WERI-Rb-1 (cell line): Measurements from ENCODE around the gene SCFD2.

Source experiments
- DNase-seq: peaks from one replicate; pipeline ENCODE4 v3.0.0-alpha.2; 2020
- H3K27ac ChIP-seq: fragments of 250-450 bp; sonication (Bioruptor Pico); 2 replicates; pipeline ENCODE4 v1.5.1; 2020; ENCODE audit warnings: mild to moderate bottlenecking, moderate library complexity
- H3K27me3 ChIP-seq: fragments of 250-450 bp; sonication (Bioruptor Pico); 2 replicates; pipeline ENCODE4 v1.5.1; 2021; ENCODE audit warnings: mild to moderate bottlenecking, low read depth, moderate library complexity; ENCODE audit not compliant: insufficient read depth, severe bottlenecking
- H3K36me3 ChIP-seq: fragments of 250-450 bp; sonication (Bioruptor Pico); 2 replicates; pipeline ENCODE4 v1.5.1; 2020; ENCODE audit warnings: mild to moderate bottlenecking, moderate library complexity
- H3K4me3 ChIP-seq: 2 replicates; pipeline ENCODE4 v1.5.1; 2011; ENCODE audit warnings: low read depth, mild to moderate bottlenecking, control low read depth, low read length
- H3K9me3 ChIP-seq: fragments of 250-450 bp; sonication (Bioruptor Pico); 2 replicates; pipeline ENCODE4 v1.5.1; 2021; ENCODE audit warnings: mild to moderate bottlenecking, moderate library complexity; ENCODE audit not compliant: severe bottlenecking
- TF ChIP-seq, protein P1 (sequence below): IDR thresholded peaks from 2 replicates; pipeline ENCODE4 v1.5.1; 2011; ENCODE audit warnings: low read depth, mild to moderate bottlenecking, control low read depth, inconsistent platforms, low read length

Gene SCFD2

GRCh38 chr4:52956691-52957090 lies 409.2 kb downstream of the SCFD2 start:
- H3K27ac ChIP-seq: no peak overlapping the region
- no peaks in the 10 kb centered on the region; the same call in 1 of the 2 replicates for H3K36me3 ChIP-seq
- no peak overlapping the region for H3K4me3 ChIP-seq
- DNase-seq: no peak
- H3K27me3 ChIP-seq: no peaks in the 10 kb centered on the region
- TF ChIP-seq, protein P1, sequence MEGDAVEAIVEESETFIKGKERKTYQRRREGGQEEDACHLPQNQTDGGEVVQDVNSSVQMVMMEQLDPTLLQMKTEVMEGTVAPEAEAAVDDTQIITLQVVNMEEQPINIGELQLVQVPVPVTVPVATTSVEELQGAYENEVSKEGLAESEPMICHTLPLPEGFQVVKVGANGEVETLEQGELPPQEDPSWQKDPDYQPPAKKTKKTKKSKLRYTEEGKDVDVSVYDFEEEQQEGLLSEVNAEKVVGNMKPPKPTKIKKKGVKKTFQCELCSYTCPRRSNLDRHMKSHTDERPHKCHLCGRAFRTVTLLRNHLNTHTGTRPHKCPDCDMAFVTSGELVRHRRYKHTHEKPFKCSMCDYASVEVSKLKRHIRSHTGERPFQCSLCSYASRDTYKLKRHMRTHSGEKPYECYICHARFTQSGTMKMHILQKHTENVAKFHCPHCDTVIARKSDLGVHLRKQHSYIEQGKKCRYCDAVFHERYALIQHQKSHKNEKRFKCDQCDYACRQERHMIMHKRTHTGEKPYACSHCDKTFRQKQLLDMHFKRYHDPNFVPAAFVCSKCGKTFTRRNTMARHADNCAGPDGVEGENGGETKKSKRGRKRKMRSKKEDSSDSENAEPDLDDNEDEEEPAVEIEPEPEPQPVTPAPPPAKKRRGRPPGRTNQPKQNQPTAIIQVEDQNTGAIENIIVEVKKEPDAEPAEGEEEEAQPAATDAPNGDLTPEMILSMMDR: no peak
- H3K9me3 ChIP-seq: no peaks in the 10 kb centered on the region

- Histone ChIP-seq H3K36me3 (no peaks in the 10 kb centered on the region), H3K4me3 (no peak overlapping the region), H3K27ac (no peak overlapping the region), H3K27me3 (no peaks in the 10 kb centered on the region), H3K9me3 (no peaks in the 10 kb centered on the region)
- no peak for DNase-seq
- TF ChIP-seq, protein P1: no peak
These were observed 411.2 kb downstream of the SCFD2 start for GRCh38 chr4:52954560-52955170.

DNA sequence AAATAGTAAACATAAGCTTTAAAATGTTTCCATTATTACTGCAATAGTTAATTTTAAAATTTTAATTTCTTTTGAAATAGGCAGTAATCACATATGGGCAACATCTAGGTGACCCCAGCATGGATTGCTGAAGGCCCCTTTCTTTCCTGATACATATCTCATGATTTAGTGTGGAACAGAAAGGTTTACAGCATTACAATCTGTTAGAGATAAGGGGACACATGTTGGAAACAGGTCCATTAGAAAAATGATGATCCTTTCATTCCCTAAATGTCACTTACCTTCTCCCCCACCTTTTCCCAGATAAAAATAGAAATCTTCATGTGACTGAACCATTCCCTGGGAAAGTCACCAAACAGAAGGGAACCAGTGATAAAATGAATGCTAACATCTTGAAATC lies 413.3 kb downstream of the SCFD2 start:
- no peak for DNase-seq
- H3K9me3 ChIP-seq: no peaks in the 10 kb centered on the region
- H3K27me3 ChIP-seq: no peaks in the 10 kb centered on the region
- no peak overlapping the region for H3K27ac ChIP-seq
- TF ChIP-seq, protein P1: no peak
- no peak overlapping the region for H3K4me3 ChIP-seq
- no peaks in the 10 kb centered on the region for H3K36me3 ChIP-seq

DNA sequence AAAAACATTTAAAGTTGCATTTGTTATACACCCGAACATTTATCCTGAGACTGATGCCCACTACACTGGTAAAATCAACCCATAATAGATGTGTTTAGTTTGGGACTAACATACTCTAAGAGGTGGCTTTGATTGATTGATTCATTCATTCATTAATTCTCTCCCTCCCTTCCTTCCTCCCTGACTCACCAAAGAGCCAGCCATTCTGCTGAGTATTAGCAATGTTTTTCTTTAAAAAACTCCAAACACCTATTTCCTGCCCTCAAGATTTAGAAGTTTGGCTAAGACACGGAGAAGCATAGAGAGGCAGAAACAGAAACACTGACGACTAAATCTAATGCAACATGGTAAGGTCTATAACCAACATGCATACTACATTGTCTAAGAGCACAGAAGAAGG lies 414.8 kb downstream of the SCFD2 start:
- H3K4me3 ChIP-seq: no peak overlapping the region
- no peak for DNase-seq
- no peaks in the 10 kb centered on the region for H3K9me3 ChIP-seq
- H3K27me3 ChIP-seq: no peaks in the 10 kb centered on the region
- TF ChIP-seq, protein P1: no peak
- H3K27ac ChIP-seq: no peak overlapping the region
- no peaks in the 10 kb centered on the region for H3K36me3 ChIP-seq

DNA sequence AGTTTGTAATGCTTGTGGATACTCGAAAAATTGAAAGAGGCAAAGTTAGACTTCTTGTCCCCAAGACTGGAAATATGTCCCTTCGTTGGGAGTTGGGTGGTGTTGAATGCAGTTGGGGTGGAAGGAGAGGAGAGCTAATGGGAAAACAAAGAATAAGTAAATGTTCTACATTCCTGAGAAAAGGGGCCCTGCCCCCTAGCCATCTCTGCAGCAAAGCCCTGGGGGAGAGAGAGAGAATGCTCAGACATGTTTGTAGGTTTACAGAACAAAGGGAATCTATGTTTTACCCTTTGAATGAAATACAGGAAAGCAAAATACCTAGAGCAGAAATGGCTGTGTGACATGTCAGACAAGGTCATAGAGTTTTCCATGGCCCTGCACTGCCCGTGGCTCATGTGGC lies 415.6 kb downstream of the SCFD2 start:
- Histone ChIP-seq H3K27me3 (no peaks in the 10 kb centered on the region), H3K27ac (no peak overlapping the region), H3K36me3 (no peaks in the 10 kb centered on the region), H3K9me3 (no peaks in the 10 kb centered on the region), H3K4me3 (no peak overlapping the region)
- DNase-seq: no peak
- TF ChIP-seq, protein P1: no peak

- no peaks in the 10 kb centered on the region for H3K9me3 ChIP-seq
These were observed 416.5 kb downstream of the SCFD2 start for GRCh38 chr4:52949336-52949735.

More at GRCh38 chr4:52949336-52949735, 416.5 kb downstream of the SCFD2 start:
- Histone ChIP-seq H3K36me3 (no peaks in the 10 kb centered on the region), H3K27me3 (no peaks in the 10 kb centered on the region), H3K27ac (no peak overlapping the region), H3K4me3 (no peak overlapping the region)
- no peak for DNase-seq
- TF ChIP-seq, protein P1: no peak
